H9 (cell line): ENCODE measurements around the gene RASGRF1. TPM values are rescaled to one million over a fixed set of nuclear protein-coding genes. Genes with fewer than 3 reads are reported as not detected.

Experiments
- DNase-seq: peaks from one replicate; pipeline ENCODE4 v3.0.0-alpha.2; 2017
- H2AFZ ChIP-seq: one replicate; pipeline ENCODE4 v1.6.1; 2013; ENCODE audit warnings: mild to moderate bottlenecking, low read length, control low read depth, moderate library complexity
- H2AK5ac ChIP-seq: 2 replicates; pipeline ENCODE4 v1.6.1; 2013; ENCODE audit warnings: low read length, control low read depth, mixed read lengths; ENCODE audit not compliant: insufficient read length
- H2BK120ac ChIP-seq: one replicate; pipeline ENCODE4 v1.6.1; 2013; ENCODE audit warnings: low read depth, mild to moderate bottlenecking, low read length, control low read depth, inconsistent platforms; ENCODE audit not compliant: poor library complexity, severe bottlenecking
- H2BK12ac ChIP-seq: 2 replicates; pipeline ENCODE4 v1.6.1; 2013; ENCODE audit warnings: low read length, control low read depth, mixed read lengths, low read depth; ENCODE audit not compliant: insufficient read length
- H2BK15ac ChIP-seq: 2 replicates; pipeline ENCODE4 v1.6.1; 2013; ENCODE audit warnings: low read depth, low read length, control low read depth
- H2BK20ac ChIP-seq: one replicate; pipeline ENCODE4 v1.6.1; 2013; ENCODE audit warnings: low read depth, mild to moderate bottlenecking, low read length, control low read depth, inconsistent platforms; ENCODE audit not compliant: poor library complexity, severe bottlenecking
- H2BK5ac ChIP-seq: 2 replicates; pipeline ENCODE4 v1.6.1; 2013; ENCODE audit warnings: low read length, control low read depth, mixed read lengths; ENCODE audit not compliant: insufficient read length
- H3K14ac ChIP-seq: 2 replicates; pipeline ENCODE4 v1.6.1; 2013; ENCODE audit warnings: low read length, control low read depth; ENCODE audit not compliant: insufficient read depth
- H3K18ac ChIP-seq: 2 replicates; pipeline ENCODE4 v1.6.1; 2013; ENCODE audit warnings: low read depth, mild to moderate bottlenecking, mixed read lengths, low read length, control low read depth; ENCODE audit not compliant: insufficient read length
- H3K23ac ChIP-seq: 2 replicates; pipeline ENCODE4 v1.6.1; 2013; ENCODE audit warnings: low read length, control low read depth, mixed read lengths, low read depth; ENCODE audit not compliant: insufficient read length
- H3K23me2 ChIP-seq: 2 replicates; pipeline ENCODE4 v1.6.1; 2013; ENCODE audit warnings: low read depth, mild to moderate bottlenecking, mixed read lengths, low read length, control low read depth; ENCODE audit not compliant: insufficient read length, poor library complexity, severe bottlenecking
- H3K27ac ChIP-seq: 2 replicates; pipeline ENCODE4 v1.5.1; 2013; ENCODE audit warnings: low read length, control low read depth, mixed read lengths, low read depth; ENCODE audit not compliant: insufficient read length
- H3K27me3 ChIP-seq: 2 replicates; pipeline ENCODE4 v1.6.1; 2013; ENCODE audit warnings: low read length, control low read depth, inconsistent platforms; ENCODE audit not compliant: insufficient read depth
- H3K4ac ChIP-seq: 2 replicates; pipeline ENCODE4 v1.6.1; 2013; ENCODE audit warnings: low read depth, mild to moderate bottlenecking, control low read depth, inconsistent platforms, low read length, moderate library complexity
- H3K4me1 ChIP-seq: 2 replicates; pipeline ENCODE4 v1.6.1; 2013; ENCODE audit warnings: low read length, control low read depth, inconsistent platforms; ENCODE audit not compliant: insufficient read depth
- H3K4me2 ChIP-seq: 2 replicates; pipeline ENCODE4 v1.6.1; 2013; ENCODE audit warnings: low read length, control low read depth, mixed read lengths; ENCODE audit not compliant: insufficient read length, insufficient read depth
- H3K56ac ChIP-seq: 2 replicates; pipeline ENCODE4 v1.6.1; 2013; ENCODE audit warnings: low read depth, mild to moderate bottlenecking, mixed read lengths, low read length, control low read depth; ENCODE audit not compliant: insufficient read length
- H3K79me1 ChIP-seq: 2 replicates; pipeline ENCODE4 v1.6.1; 2013; ENCODE audit warnings: low read depth, mild to moderate bottlenecking, moderate library complexity, low read length, control low read depth, inconsistent platforms; ENCODE audit not compliant: insufficient read depth, poor library complexity, severe bottlenecking
- H3K79me2 ChIP-seq: 2 replicates; pipeline ENCODE4 v1.6.1; 2013; ENCODE audit warnings: low read length, control low read depth, inconsistent platforms; ENCODE audit not compliant: insufficient read depth
- H3K9ac ChIP-seq: 2 replicates; pipeline ENCODE4 v1.6.1; 2013; ENCODE audit warnings: low read length, control low read depth, mixed read lengths; ENCODE audit not compliant: insufficient read length; ENCODE audit errors: extremely low read depth
- H3K9me3 ChIP-seq: one replicate; pipeline ENCODE4 v1.6.1; 2013; ENCODE audit warnings: low read depth, low read length, inconsistent platforms; ENCODE audit not compliant: control insufficient read depth
- H3T11ph ChIP-seq: one replicate; pipeline ENCODE4 v1.6.1; 2013; ENCODE audit warnings: mild to moderate bottlenecking, low read length, control low read depth, inconsistent platforms
- H4K20me1 ChIP-seq: one replicate; pipeline ENCODE4 v1.6.1; 2013; ENCODE audit not compliant: control insufficient read depth, insufficient read length, insufficient read depth
- H4K5ac ChIP-seq: 2 replicates; pipeline ENCODE4 v1.6.1; 2013; ENCODE audit warnings: low read depth, mild to moderate bottlenecking, mixed read lengths, low read length, control low read depth; ENCODE audit not compliant: insufficient read length
- H4K8ac ChIP-seq: replicated peaks from 2 replicates; pipeline ENCODE4 v1.6.1; 2013; ENCODE audit warnings: low read length, control low read depth, mixed read lengths, low read depth; ENCODE audit not compliant: insufficient read length
- H4K91ac ChIP-seq: 2 replicates; pipeline ENCODE4 v1.6.1; 2013; ENCODE audit warnings: low read depth, mild to moderate bottlenecking, moderate library complexity, mixed read lengths, low read length, control low read depth; ENCODE audit not compliant: insufficient read length
- H3K27ac Mint-ChIP-seq, 3 experiments: 2 replicates in 2 of 3; 3 replicates in 1 of 3; pipeline ENCODE4 v1.8.0; 2020 to 2021; ENCODE audit warnings: mixed read lengths in 3 of 3, mild to moderate bottlenecking in 1 of 3, moderate library complexity in 1 of 3
- H3K27me3 Mint-ChIP-seq: 2 replicates; pipeline ENCODE4 v1.8.0; 2021; ENCODE audit warnings: low read depth, mild to moderate bottlenecking, moderate library complexity, mixed read lengths
- H3K36me3 Mint-ChIP-seq, 3 experiments: 2 replicates in 2 of 3; 3 replicates in 1 of 3; pipeline ENCODE4 v1.8.0; 2020 to 2021; ENCODE audit warnings: low read depth in 3 of 3, mixed read lengths in 3 of 3; ENCODE audit not compliant: insufficient read depth in 1 of 3
- H3K4me1 Mint-ChIP-seq, 2 experiments: 2 replicates each; pipeline ENCODE4 v1.8.0; 2020; ENCODE audit warnings: mixed read lengths in 2 of 2
- H3K4me3 Mint-ChIP-seq, 2 experiments: 2 replicates in 1 of 2; 3 replicates in 1 of 2; pipeline ENCODE4 v1.8.0; 2020 to 2021; ENCODE audit warnings: mild to moderate bottlenecking in 2 of 2, mixed read lengths in 2 of 2, moderate library complexity in 1 of 2
- H3K9me3 Mint-ChIP-seq, 2 experiments: 2 replicates in 1 of 2; 3 replicates in 1 of 2; pipeline ENCODE4 v1.8.0; 2020; ENCODE audit warnings: mild to moderate bottlenecking in 2 of 2, mixed read lengths in 2 of 2, moderate library complexity in 1 of 2
- WGBS: extraction: QIAGEN DNeasy Blood & Tissue Kit; methylation state at CpG from one replicate; pipeline ENCODE4 v1.1.7; 2013; ENCODE audit warnings: missing lambda C conversion rate, low lambda C conversion rate, mixed read lengths; ENCODE audit not compliant: insufficient read length; ENCODE audit errors: extremely low coverage; 5-methylcytosine and 5-hydroxymethylcytosine counted together
- total RNA-seq: library from RNA; stranded (reverse); gene quantifications from 2 replicates; pipeline ENCODE4 v1.2.1, GENCODE V29; 2021
- TF ChIP-seq, protein P1 (sequence below): fragments of 200-600 bp; sonication (generic); conservative IDR thresholded peaks from 3 replicates; pipeline ENCODE4 v1.8.0; 2021; ENCODE audit warnings: antibody characterized with exemption, mild to moderate bottlenecking

Gene RASGRF1
- total RNA-seq, 1 experiment from 2014 or later: 0.48 TPM

DNA sequence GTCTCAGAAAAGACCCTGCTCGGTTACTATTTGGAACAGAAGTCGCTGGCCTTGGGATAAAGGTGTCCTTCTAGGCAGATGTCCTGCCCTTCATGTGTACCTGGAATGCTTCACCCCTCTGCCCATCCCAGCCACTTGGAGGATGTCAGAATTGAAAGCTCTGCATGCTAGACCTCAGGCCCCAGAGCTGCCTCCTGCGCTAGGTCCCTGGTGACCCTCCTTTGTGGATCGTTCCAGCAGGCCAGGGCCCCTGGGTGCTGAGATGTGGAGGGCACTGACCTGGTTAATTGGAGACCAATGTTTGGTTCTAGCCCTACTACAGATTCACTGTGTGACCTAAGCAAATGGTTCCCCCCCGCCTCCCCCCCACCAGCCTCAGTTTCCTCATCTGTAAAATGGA is 143.1 kb downstream of the RASGRF1 start:
- Histone ChIP-seq H3K4ac (no peak overlapping the region), H3K4me2 (no peak overlapping the region)

More for the DNA sequence above, 143.1 kb downstream of the RASGRF1 start:
- Mint-ChIP-seq H3K27ac (no peak overlapping the region), H3K4me3 (no peak overlapping the region; a peak in 1 of 5 replicates), H3K9me3 (no peaks in the 10 kb centered on the region), H3K4me1 (peaks cover 26 to 32% of the 10 kb centered on the region in 2 experiments), H3K27me3 (peaks cover 46% of the 10 kb centered on the region), H3K36me3 (no peaks in the 10 kb centered on the region; a peak in 1 of 7 replicates)
- H3K23me2 ChIP-seq: peaks cover 8% of the 10 kb centered on the region
- DNase-seq: no peak
- no peak overlapping the region for H4K91ac ChIP-seq
- no peaks in the 10 kb centered on the region; the same call in 1 of the 2 replicates for H3K27me3 ChIP-seq
- H3K27ac ChIP-seq: no peak overlapping the region
- H3T11ph ChIP-seq: no peak overlapping the region
- H2BK15ac ChIP-seq: no peak overlapping the region
- no peak overlapping the region for H2BK120ac ChIP-seq
- no peak overlapping the region for H3K18ac ChIP-seq
- H3K79me2 ChIP-seq: no peaks in the 10 kb centered on the region
- no CpG with 5 or more reads among the region's 5 CpGs for WGBS
- H4K20me1 ChIP-seq: no peaks in the 10 kb centered on the region
- no peak overlapping the region for H2BK20ac ChIP-seq
- no peak overlapping the region for H2BK5ac ChIP-seq
- H3K9ac ChIP-seq: no peak overlapping the region
- H2AFZ ChIP-seq: no peak overlapping the region
- H4K5ac ChIP-seq: no peak overlapping the region
- peaks cover 4% of the 10 kb centered on the region; the same call in 1 of the 2 replicates for H3K4me1 ChIP-seq
- no peak overlapping the region for H4K8ac ChIP-seq
- TF ChIP-seq, protein P1, sequence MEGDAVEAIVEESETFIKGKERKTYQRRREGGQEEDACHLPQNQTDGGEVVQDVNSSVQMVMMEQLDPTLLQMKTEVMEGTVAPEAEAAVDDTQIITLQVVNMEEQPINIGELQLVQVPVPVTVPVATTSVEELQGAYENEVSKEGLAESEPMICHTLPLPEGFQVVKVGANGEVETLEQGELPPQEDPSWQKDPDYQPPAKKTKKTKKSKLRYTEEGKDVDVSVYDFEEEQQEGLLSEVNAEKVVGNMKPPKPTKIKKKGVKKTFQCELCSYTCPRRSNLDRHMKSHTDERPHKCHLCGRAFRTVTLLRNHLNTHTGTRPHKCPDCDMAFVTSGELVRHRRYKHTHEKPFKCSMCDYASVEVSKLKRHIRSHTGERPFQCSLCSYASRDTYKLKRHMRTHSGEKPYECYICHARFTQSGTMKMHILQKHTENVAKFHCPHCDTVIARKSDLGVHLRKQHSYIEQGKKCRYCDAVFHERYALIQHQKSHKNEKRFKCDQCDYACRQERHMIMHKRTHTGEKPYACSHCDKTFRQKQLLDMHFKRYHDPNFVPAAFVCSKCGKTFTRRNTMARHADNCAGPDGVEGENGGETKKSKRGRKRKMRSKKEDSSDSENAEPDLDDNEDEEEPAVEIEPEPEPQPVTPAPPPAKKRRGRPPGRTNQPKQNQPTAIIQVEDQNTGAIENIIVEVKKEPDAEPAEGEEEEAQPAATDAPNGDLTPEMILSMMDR: no peak
- H3K79me1 ChIP-seq: no peaks in the 10 kb centered on the region
- H2AK5ac ChIP-seq: no peak overlapping the region
- no peak overlapping the region for H3K56ac ChIP-seq
- no peaks in the 10 kb centered on the region for H3K9me3 ChIP-seq
- no peak overlapping the region for H2BK12ac ChIP-seq
- no peak overlapping the region for H3K14ac ChIP-seq
- no peak overlapping the region for H3K23ac ChIP-seq
